BJ (cell line): ENCODE results near the gene ACADSB. TPM values are rescaled to one million over a fixed set of nuclear protein-coding genes. Genes with fewer than 3 reads are reported as not detected.

Experiments used
- CTCF ChIA-PET: fragments of 350-600 bp; formaldehyde crosslinking; extraction: SDS; loops from one replicate; lab custom pipeline; 2021; ENCODE audit warnings: antibody characterized with exemption, inconsistent platforms; lab: Yijun Ruan, JAX
- POLR2A ChIA-PET: fragments of 300-600 bp; sonication (Branson Sonifier 250); formaldehyde crosslinking; extraction: SDS; loops from one replicate; lab custom pipeline; 2021; ENCODE audit warnings: antibody characterized with exemption; lab: Charles Lee
- DNase-seq: peaks from one replicate; pipeline ENCODE4 v3.0.0-alpha.2; 2011; ENCODE audit warnings: low read depth
- H3K27me3 ChIP-seq: 2 replicates; pipeline ENCODE4 v1.6.0; 2011; ENCODE audit warnings: low read length; ENCODE audit not compliant: control insufficient read depth, insufficient read depth
- H3K36me3 ChIP-seq: 2 replicates; pipeline ENCODE4 v1.5.1; 2011; ENCODE audit warnings: low read length; ENCODE audit not compliant: control insufficient read depth, insufficient read depth
- H3K4me3 ChIP-seq: 2 replicates; pipeline ENCODE4 v1.5.1; 2011; ENCODE audit warnings: low read depth, mild to moderate bottlenecking, control low read depth, low read length
- CTCF ChIP-seq: IDR thresholded peaks from 2 replicates; pipeline ENCODE4 v1.5.1; 2011; ENCODE audit warnings: low read depth, mild to moderate bottlenecking, control low read depth, inconsistent platforms, low read length, moderate library complexity; ENCODE audit not compliant: insufficient read depth
- polyA plus RNA-seq: library from polyadenylated mRNA; depleted of rRNA; stranded (reverse); fragments of >200 nt; gene quantifications from 2 replicates; pipeline ENCODE4 v1.2.3, GENCODE V29; 2011

Gene ACADSB
- polyA plus RNA-seq, 1 experiment = 5.2 TPM

GRCh38 chr10:123045961-123046731, 37.3 kb downstream of the ACADSB start:
- Histone ChIP-seq H3K36me3 (no peaks in the 10 kb centered on the region), H3K27me3 (no peaks in the 10 kb centered on the region), H3K4me3 (no peak overlapping the region)
- ChIA-PET POLR2A (no interaction called here), CTCF (interaction anchor here (1.4 kb wide), 1 partner anchor 397 kb away, joined by 4 read pairs; no protein-coding TSS in a partner anchor)
- TF ChIP-seq CTCF = no peak
- DNase-seq = no peak

- no peak for DNase-seq
- Histone ChIP-seq H3K27me3 (no peaks in the 10 kb centered on the region), H3K4me3 (no peak overlapping the region), H3K36me3 (no peaks in the 10 kb centered on the region)
- CTCF ChIA-PET = interaction anchor here (0.6 to 1.1 kb wide), 2 partner anchors 12 to 65 kb away, joined by 3 read pairs; no protein-coding TSS in a partner anchor
- POLR2A ChIA-PET = no interaction called here
- TF ChIP-seq CTCF = no peak
Measured at GRCh38 chr10:123057968-123058367, 49.2 kb downstream of the ACADSB start.

- H3K36me3 ChIP-seq = no peaks in the 10 kb centered on the region
- TF ChIP-seq CTCF = no peak
- ChIA-PET POLR2A (no interaction called here), CTCF (no interaction called here)
- DNase-seq = no peak
- no peak overlapping the region for H3K4me3 ChIP-seq
- no peaks in the 10 kb centered on the region for H3K27me3 ChIP-seq
Measured at GRCh38 chr10:123061865-123062264, 53.1 kb downstream of the ACADSB start.

- POLR2A ChIA-PET = no interaction called here
- Histone ChIP-seq H3K36me3 (no peaks in the 10 kb centered on the region), H3K4me3 (no peak overlapping the region), H3K27me3 (no peaks in the 10 kb centered on the region)
- CTCF ChIA-PET = no interaction called here
- TF ChIP-seq CTCF = no peak
- no peak for DNase-seq
Measured at GRCh38 chr10:123062726-123063125, 53.9 kb downstream of the ACADSB start.

GRCh38 chr10:123068087-123068853, 59.5 kb downstream of the ACADSB start:
- CTCF ChIA-PET = interaction anchor here (1.0 kb wide), 1 partner anchor 10 kb away, joined by 3 read pairs; no protein-coding TSS in a partner anchor
- TF ChIP-seq CTCF = no peak
- no peak for DNase-seq
- no peaks in the 10 kb centered on the region for H3K36me3 ChIP-seq
- POLR2A ChIA-PET = no interaction called here
- no peaks in the 10 kb centered on the region for H3K27me3 ChIP-seq
- no peak overlapping the region for H3K4me3 ChIP-seq
